Measurements from ENCODE around the gene CLOCK. TPM values are rescaled to one million over a fixed set of nuclear protein-coding genes. Genes with fewer than 3 reads are reported as not detected.

CLOCK gene
- total and polyA plus RNA-seq, 9 of the 15 experiments (the other 6 are each of a cell fraction or from before 2014, with no cell fraction given) = 3.7 to 14.4 (median 9.4) TPM

DNA sequence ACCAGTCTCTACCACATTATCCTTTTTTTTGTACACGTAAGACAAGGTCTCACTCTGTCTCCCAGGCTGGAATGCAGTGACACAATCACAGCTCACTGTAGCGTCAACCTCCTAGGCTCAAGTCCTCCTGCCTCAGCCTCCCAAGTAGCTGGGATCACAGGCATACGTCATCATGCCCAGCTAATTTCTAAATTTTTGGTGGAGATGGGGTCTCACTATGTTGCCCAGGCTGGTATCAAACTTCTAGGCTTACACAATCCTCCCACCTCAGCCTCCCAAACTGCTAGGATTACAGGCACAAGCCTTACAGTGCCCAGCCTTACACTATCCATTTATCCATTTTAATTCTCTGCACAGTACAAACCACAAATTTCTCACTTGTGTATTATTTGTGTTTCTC, 58.0 kb downstream of the CLOCK start:
- DNase-seq (ENCODE audit: extremely low read depth in 1 of 4, low spot score in 3 of 4) = no peak
- in situ Hi-C loops (cut with MboI) (no loop called here), intact Hi-C loops (cut with micrococcal nuclease) (no loop called here)
- H4K20me1 ChIP-seq (replicated peaks; ENCODE audit: control insufficient read depth, insufficient read depth, low read length) = no peaks in the 10 kb centered on the region
- no peak overlapping the region for H3K9ac ChIP-seq (ENCODE audit: insufficient read depth in 1 of 2, low read depth in 2 of 2, low read length in 2 of 2)
- no peak for ATAC-seq
- CTCF ChIA-PET (ENCODE audit: low intra/inter-chr PET ratio) = interaction anchor here (0.6 kb wide), 1 partner anchor 18 kb away, joined by 3 read pairs; no protein-coding TSS in a partner anchor
- H3K36me3 ChIP-seq (ENCODE audit: control insufficient read depth, insufficient read depth, low read length) = peaks cover 31% of the 10 kb centered on the region; the same call in 2 of the 3 replicates
- H2AFZ ChIP-seq (ENCODE audit: low read depth, low read length) = no peak overlapping the region
- H3K4me3 ChIP-seq = no peak overlapping the region
- POLR2A ChIA-PET = interaction anchor here (1.6 kb wide), 1 partner anchor 13 kb away, joined by 4 read pairs; no protein-coding TSS in a partner anchor
- peak; percentile 85 for TF ChIP-seq ZNF121 (CRISPR knock-in tag; conservative IDR thresholded peaks at IDR 0.05)
- no peak for TF ChIP-seq GTF2A2 (tag; IDR thresholded peaks at IDR 0.05)
- no peak overlapping the region for H3K27ac ChIP-seq (ENCODE audit: extremely low read depth, low read depth, low read length)
- no peak overlapping the region for H3K4me2 ChIP-seq (ENCODE audit: insufficient read depth, low read length)
- H3K79me2 ChIP-seq (ENCODE audit: control insufficient read depth, insufficient read depth, low read length) = peaks cover 22% of the 10 kb centered on the region
- H3K9me3 ChIP-seq (replicated peaks; ENCODE audit: control insufficient read depth, insufficient read depth, low read depth, low read length) = no peaks in the 10 kb centered on the region
- H3K4me1 ChIP-seq (replicated peaks in 1 of 2; ENCODE audit: control insufficient read depth in 2 of 2, insufficient read depth in 2 of 2, low read length in 2 of 2) = no peaks in the 10 kb centered on the region
- no TSS peak for BruUV-seq (replicated peaks)
- no peaks in the 10 kb centered on the region for H3K27me3 ChIP-seq (ENCODE audit: control insufficient read depth in 2 of 2, insufficient read depth in 2 of 2, low read length in 2 of 2)
- H3K9me1 ChIP-seq (ENCODE audit: control insufficient read depth, insufficient read depth, low read length) = no peaks in the 10 kb centered on the region
- no peak for FAIRE-seq
- WGBS (ENCODE audit: insufficient coverage, low coverage, missing lambda C conversion rate) = 94% methylated on average over 3 of the region's 3 CpGs

GRCh38 chr4:55485821-55486220, 60.9 kb downstream of the CLOCK start:
- Histone ChIP-seq H3K4me2 (ENCODE audit: insufficient read depth, low read length) (no peak overlapping the region), H3K79me2 (ENCODE audit: control insufficient read depth, insufficient read depth, low read length) (peaks cover 4% of the 10 kb centered on the region; the same call in 1 of the 3 replicates), H3K4me1 (replicated peaks in 1 of 2; ENCODE audit: control insufficient read depth in 2 of 2, insufficient read depth in 2 of 2, low read length in 2 of 2) (no peaks in the 10 kb centered on the region), H4K20me1 (replicated peaks; ENCODE audit: control insufficient read depth, insufficient read depth, low read length) (no peaks in the 10 kb centered on the region), H3K27ac (ENCODE audit: extremely low read depth, low read depth, low read length) (no peak overlapping the region), H3K9me1 (ENCODE audit: control insufficient read depth, insufficient read depth, low read length) (no peaks in the 10 kb centered on the region), H3K36me3 (ENCODE audit: control insufficient read depth, insufficient read depth, low read length) (peaks cover 42% of the 10 kb centered on the region; the same call in 2 of the 3 replicates), H3K9me3 (replicated peaks; ENCODE audit: control insufficient read depth, insufficient read depth, low read depth, low read length) (no peaks in the 10 kb centered on the region), H2AFZ (ENCODE audit: low read depth, low read length) (no peak overlapping the region), H3K9ac (ENCODE audit: insufficient read depth in 1 of 2, low read depth in 2 of 2, low read length in 2 of 2) (no peak overlapping the region), H3K4me3 (no peak overlapping the region), H3K27me3 (ENCODE audit: control insufficient read depth in 2 of 2, insufficient read depth in 2 of 2, low read length in 2 of 2) (no peaks in the 10 kb centered on the region)
- no peak for DNase-seq (ENCODE audit: extremely low read depth in 1 of 4, low spot score in 3 of 4)
- ChIA-PET POLR2A (no interaction called here), CTCF (ENCODE audit: low intra/inter-chr PET ratio) (no interaction called here)
- WGBS (ENCODE audit: insufficient coverage, low coverage, missing lambda C conversion rate) = 80% methylated on average over 1 of the region's 1 CpG
- FAIRE-seq = no peak
- in situ Hi-C loops (cut with MboI) (no loop called here), intact Hi-C loops (cut with micrococcal nuclease) (no loop called here)
- TF ChIP-seq GATAD2B (IDR thresholded peaks at IDR 0.05; ENCODE audit: borderline replicate concordance) = no peak
- no peak for TF ChIP-seq PCBP2 (IDR thresholded peaks at IDR 0.05; ENCODE audit: low read depth, low read length, poor library complexity, severe bottlenecking)
- BruUV-seq (replicated peaks) = no TSS peak
- ATAC-seq = no peak

All from K562 (cell line).